GM19452 (cell line): Measurements from ENCODE around the gene C2orf76.

ENCODE experiments used
- ATAC-seq: cut with Tn5 transposase; IDR thresholded peaks from one replicate; pipeline ENCODE4 v1.9.1; 2021; ENCODE audit not compliant: unreplicated experiment

Gene C2orf76

DNA sequence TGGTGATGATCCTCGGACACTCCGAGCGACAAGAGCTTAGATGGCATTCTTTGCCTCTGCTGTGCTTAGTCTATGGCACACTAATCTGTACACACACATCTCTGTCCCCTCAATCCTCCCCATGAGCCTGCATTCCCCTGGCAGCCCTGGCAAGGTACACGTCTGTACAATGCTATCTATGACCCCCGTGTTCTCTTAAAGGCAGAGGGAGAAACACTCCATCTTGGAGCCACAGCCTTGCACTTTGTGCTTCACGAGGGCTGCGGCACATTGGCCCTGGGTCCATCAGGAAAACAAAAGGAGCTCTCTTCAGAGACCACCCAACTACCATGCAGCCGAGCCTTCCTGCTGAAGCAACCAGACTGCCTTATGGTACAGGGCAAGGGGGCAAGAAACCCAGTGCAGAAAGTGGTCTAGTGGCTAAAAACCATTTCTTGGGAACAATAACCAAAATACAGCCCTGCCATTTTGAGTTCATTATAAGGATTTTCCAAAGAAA, 100.5 kb downstream of the C2orf76 start:
- ATAC-seq = no peak

GRCh38 chr2:119265693-119266066, 101.0 kb downstream of the C2orf76 start:
- ATAC-seq = no peak

- ATAC-seq = peak; percentile 97
Measured at GRCh38 chr2:119264781-119265692, 101.6 kb downstream of the C2orf76 start.

- no peak for ATAC-seq
Measured at GRCh38 chr2:119263656-119264055, 103.0 kb downstream of the C2orf76 start.

DNA sequence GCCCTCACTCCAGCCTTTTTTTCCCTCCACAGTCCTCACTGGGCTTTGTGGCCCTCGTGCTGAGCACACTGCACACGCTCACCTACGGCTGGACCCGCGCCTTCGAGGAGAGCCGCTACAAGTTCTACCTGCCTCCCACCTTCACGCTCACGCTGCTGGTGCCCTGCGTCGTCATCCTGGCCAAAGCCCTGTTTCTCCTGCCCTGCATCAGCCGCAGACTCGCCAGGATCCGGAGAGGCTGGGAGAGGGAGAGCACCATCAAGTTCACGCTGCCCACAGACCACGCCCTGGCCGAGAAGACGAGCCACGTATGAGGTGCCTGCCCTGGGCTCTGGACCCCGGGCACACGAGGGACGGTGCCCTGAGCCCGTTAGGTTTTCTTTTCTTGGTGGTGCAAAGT, 103.6 kb downstream of the C2orf76 start:
- no peak for ATAC-seq

- no peak for ATAC-seq
Measured at GRCh38 chr2:119261493-119262225, 105.0 kb downstream of the C2orf76 start.

DNA sequence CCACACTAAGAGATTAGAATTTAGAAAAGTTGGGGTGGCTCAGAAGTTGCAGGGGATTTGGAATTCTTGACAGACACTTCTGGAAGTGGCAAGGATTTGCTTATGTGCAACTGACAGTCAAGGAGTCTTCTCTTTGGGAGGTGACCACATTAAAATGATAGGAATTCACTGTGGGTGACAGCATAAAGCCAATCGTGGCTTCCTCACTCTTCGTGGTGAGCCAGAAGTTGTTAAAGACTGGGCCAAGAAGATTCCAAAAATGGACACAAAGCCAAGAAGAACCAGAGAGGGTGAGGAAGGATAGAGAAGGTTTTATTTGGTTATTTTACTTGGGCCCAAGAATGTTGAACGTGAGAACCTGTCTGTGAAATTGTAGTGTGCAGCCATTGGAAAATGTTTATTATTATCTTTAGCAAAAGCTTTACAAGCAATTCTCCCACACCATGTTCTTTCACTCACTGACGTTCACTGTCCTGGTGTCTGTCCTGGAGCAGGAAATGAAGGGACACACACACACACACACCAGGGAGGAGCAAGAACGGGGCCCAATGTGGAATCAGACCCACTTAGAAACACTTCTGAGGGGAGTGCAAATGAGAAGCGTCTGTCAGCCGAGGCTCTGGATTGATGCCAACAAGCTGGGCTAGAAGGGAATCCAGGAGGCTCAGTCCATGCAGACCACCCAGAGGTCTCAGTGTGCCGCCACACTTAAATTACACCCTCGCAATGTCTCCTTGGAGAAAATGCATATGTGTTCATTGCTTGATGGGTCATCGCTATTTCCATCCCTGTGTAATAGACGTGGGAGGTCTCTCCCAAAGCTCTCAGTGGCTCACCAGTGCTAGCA, 105.8 kb downstream of the C2orf76 start:
- no peak for ATAC-seq

- no peak for ATAC-seq
Measured at GRCh38 chr2:119259296-119259860, 107.3 kb downstream of the C2orf76 start.

- no peak for ATAC-seq
Measured at GRCh38 chr2:119257198-119257597, 109.4 kb downstream of the C2orf76 start.

- ATAC-seq = no peak
Measured at GRCh38 chr2:119256582-119256921, 110.1 kb downstream of the C2orf76 start.

GRCh38 chr2:119255760-119256581, 110.7 kb downstream of the C2orf76 start:
- no peak for ATAC-seq

GRCh38 chr2:119254601-119255080, 112.0 kb downstream of the C2orf76 start:
- no peak for ATAC-seq

DNA sequence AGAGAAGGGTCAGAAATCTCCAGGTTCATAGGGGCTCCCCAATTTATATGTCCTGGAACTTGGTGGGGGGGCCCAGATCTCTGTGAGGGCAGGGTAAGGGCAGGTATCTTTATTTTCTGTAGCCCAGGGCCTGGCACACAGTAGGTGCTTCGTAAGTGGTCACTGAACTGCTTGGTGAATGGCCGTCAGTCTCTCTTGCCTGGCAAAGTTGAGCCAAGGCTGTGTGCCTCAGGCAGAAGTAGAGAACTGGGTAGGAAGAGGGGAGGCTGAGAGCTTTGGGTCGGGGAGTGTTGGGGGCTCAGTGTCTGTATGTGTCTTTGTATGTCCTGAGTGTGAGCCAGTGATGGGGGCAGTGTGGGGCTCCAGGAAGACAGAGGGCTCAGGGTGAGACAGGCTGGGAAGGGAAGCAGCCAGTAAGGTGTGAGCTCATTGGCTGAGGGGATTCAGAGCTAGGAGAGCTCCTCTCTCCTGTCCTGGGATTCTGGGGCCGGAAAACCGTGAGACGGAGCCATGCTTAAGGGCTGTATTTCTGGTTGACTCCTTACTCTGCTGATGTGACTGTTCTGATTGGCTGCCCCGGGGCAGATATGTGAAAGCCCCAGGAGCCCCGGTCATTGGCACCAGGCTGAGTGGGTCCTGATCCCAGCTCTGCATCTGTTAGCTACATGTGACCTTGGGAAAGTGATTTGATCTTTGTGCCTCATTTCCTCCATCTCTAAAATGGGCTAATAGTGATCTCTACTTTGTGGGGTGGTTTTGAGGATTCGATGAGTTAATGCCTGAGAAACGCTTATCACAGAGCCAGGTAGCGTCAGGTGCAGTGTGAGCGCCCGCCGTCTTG, 112.7 kb downstream of the C2orf76 start:
- ATAC-seq = no peak

- ATAC-seq = no peak
Measured at GRCh38 chr2:119253114-119253702, 113.4 kb downstream of the C2orf76 start.
